ENCODE measurements around the gene ESCO1. TPM values are rescaled to one million over a fixed set of nuclear protein-coding genes. Genes with fewer than 3 reads are reported as not detected.

ESCO1 gene
- total RNA-seq, 1 experiment from 2014 or later, result 36.7 TPM

DNA sequence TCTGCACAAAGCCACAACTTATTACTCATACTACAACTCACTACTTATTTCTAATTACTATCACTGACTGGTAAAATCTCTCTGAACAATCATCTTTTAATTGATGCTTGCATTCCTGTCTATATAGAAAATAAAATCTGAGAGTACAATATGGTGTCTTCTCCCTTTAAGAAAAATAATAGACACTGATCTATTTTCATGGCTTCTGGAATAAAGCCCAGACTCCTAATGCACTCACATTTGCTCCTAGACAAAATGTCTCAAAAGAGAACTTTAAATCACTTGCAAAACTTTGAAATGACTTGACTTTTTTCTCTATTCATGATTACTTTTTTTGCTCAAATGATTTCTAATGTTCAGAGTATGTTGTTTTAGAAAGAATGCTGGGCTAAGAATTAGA lies 28.7 kb downstream of the ESCO1 start:
- Histone ChIP-seq H4K20me1 (ENCODE audit: control insufficient read depth, insufficient read depth, insufficient read length) (no peaks in the 10 kb centered on the region), H3K4me2 (ENCODE audit: insufficient read depth, insufficient read length, low read length) (no peak overlapping the region), H2BK5ac (ENCODE audit: insufficient read length, low read length) (no peak overlapping the region), H3K4me1 (ENCODE audit: insufficient read depth, low read length) (no peaks in the 10 kb centered on the region), H3K27ac (ENCODE audit: insufficient read length, low read depth, low read length) (no peak overlapping the region), H2BK15ac (ENCODE audit: low read depth, low read length) (no peak overlapping the region), H3K27me3 (ENCODE audit: insufficient read depth, low read length) (no peaks in the 10 kb centered on the region), H4K8ac (replicated peaks; ENCODE audit: insufficient read length, low read depth, low read length) (no peak overlapping the region), H3K14ac (ENCODE audit: insufficient read depth, low read length) (no peak overlapping the region), H2BK12ac (ENCODE audit: insufficient read length, low read depth, low read length) (no peak overlapping the region), H3K23me2 (ENCODE audit: insufficient read length, low read depth, low read length, poor library complexity, severe bottlenecking) (no peaks in the 10 kb centered on the region), H2AFZ (ENCODE audit: low read length) (no peak overlapping the region), H3K79me1 (ENCODE audit: insufficient read depth, low read depth, low read length, poor library complexity, severe bottlenecking) (no peaks in the 10 kb centered on the region), H3K9me3 (ENCODE audit: control insufficient read depth, low read depth, low read length) (no peaks in the 10 kb centered on the region), H3K18ac (ENCODE audit: insufficient read length, low read depth, low read length) (no peak overlapping the region), H2BK120ac (ENCODE audit: low read depth, low read length, poor library complexity, severe bottlenecking) (no peak overlapping the region), H3K79me2 (ENCODE audit: insufficient read depth, low read length) (no peaks in the 10 kb centered on the region), H4K5ac (ENCODE audit: insufficient read length, low read depth, low read length) (no peak overlapping the region), H3K9ac (ENCODE audit: extremely low read depth, insufficient read length, low read length) (no peak overlapping the region), H2BK20ac (ENCODE audit: low read depth, low read length, poor library complexity, severe bottlenecking) (no peak overlapping the region), H4K91ac (ENCODE audit: insufficient read length, low read depth, low read length) (no peak overlapping the region), H3K56ac (ENCODE audit: insufficient read length, low read depth, low read length) (no peak overlapping the region), H3T11ph (ENCODE audit: low read length) (no peak overlapping the region), H2AK5ac (ENCODE audit: insufficient read length, low read length) (no peak overlapping the region), H3K23ac (ENCODE audit: insufficient read length, low read depth, low read length) (no peak overlapping the region), H3K4ac (ENCODE audit: low read depth, low read length) (no peak overlapping the region)
- H3K4me3 Mint-ChIP-seq, result no peak overlapping the region
- no peaks in the 10 kb centered on the region for H3K4me1 Mint-ChIP-seq
- no peaks in the 10 kb centered on the region for H3K27me3 Mint-ChIP-seq (ENCODE audit: low read depth)
- no peak for DNase-seq
- TF ChIP-seq CTCF (conservative IDR thresholded peaks at IDR 0.05), result no peak
- no peaks in the 10 kb centered on the region for H3K9me3 Mint-ChIP-seq
- peaks cover 33 to 84% (median 67%) of the 10 kb centered on the region in 3 experiments for H3K36me3 Mint-ChIP-seq (ENCODE audit: insufficient read depth in 1 of 3, low read depth in 3 of 3)
- H3K27ac Mint-ChIP-seq, result no peak overlapping the region

Measured in H9 (cell line).